Endodermal cell (in vitro differentiated cells): ENCODE data around the gene SHISAL2A. TPM values are rescaled to one million over a fixed set of nuclear protein-coding genes. Genes with fewer than 3 reads are reported as not detected.

Source experiments
- DNase-seq: peaks from one replicate; pipeline ENCODE4 v3.0.0-alpha.2; 2017
- H3K27ac ChIP-seq: 2 replicates; pipeline ENCODE4 v1.5.1; 2013; ENCODE audit warnings: mild to moderate bottlenecking, low read depth, low read length, moderate library complexity
- H3K27me3 ChIP-seq: 2 replicates; pipeline ENCODE4 v1.6.1; 2013; ENCODE audit warnings: mild to moderate bottlenecking, low read length, moderate library complexity; ENCODE audit not compliant: insufficient read depth, control insufficient read depth, poor library complexity, severe bottlenecking
- H3K36me3 ChIP-seq: 2 replicates; pipeline ENCODE4 v1.7.0; 2013; ENCODE audit warnings: mild to moderate bottlenecking, low read length, moderate library complexity; ENCODE audit not compliant: control insufficient read depth, insufficient read depth
- H3K4me1 ChIP-seq: one replicate; pipeline ENCODE4 v1.7.0; 2013; ENCODE audit warnings: low read length; ENCODE audit not compliant: control insufficient read depth, insufficient read depth
- H3K4me3 ChIP-seq: 2 replicates; pipeline ENCODE4 v1.5.1; 2013; ENCODE audit warnings: mild to moderate bottlenecking, low read length, moderate library complexity
- H3K9ac ChIP-seq: 2 replicates; pipeline ENCODE4 v1.6.1; 2013; ENCODE audit warnings: mild to moderate bottlenecking, low read length, moderate library complexity; ENCODE audit not compliant: poor library complexity, severe bottlenecking; ENCODE audit errors: extremely low read depth
- H3K9me3 ChIP-seq: 2 replicates; pipeline ENCODE4 v1.6.1; 2013; ENCODE audit warnings: mild to moderate bottlenecking, low read length, moderate library complexity; ENCODE audit not compliant: control insufficient read depth
- H3K27ac Mint-ChIP-seq: 2 replicates; pipeline ENCODE4 v1.8.0; 2020; ENCODE audit warnings: mixed read lengths
- H3K27me3 Mint-ChIP-seq: 2 replicates; pipeline ENCODE4 v1.8.0; 2021; ENCODE audit warnings: mild to moderate bottlenecking, mixed read lengths; ENCODE audit not compliant: insufficient read depth
- H3K36me3 Mint-ChIP-seq: 2 replicates; pipeline ENCODE4 v1.8.0; 2020; ENCODE audit warnings: low read depth, mixed read lengths
- H3K4me1 Mint-ChIP-seq: 2 replicates; pipeline ENCODE4 v1.8.0; 2020; ENCODE audit warnings: mixed read lengths
- H3K4me3 Mint-ChIP-seq: 2 replicates; pipeline ENCODE4 v1.8.0; 2020; ENCODE audit warnings: mild to moderate bottlenecking, moderate library complexity, mixed read lengths
- H3K9me3 Mint-ChIP-seq: 2 replicates; pipeline ENCODE4 v1.8.0; 2020; ENCODE audit warnings: mild to moderate bottlenecking, mixed read lengths
- WGBS, 2 experiments: methylation state at CpG; one replicate each; pipeline versions ENCODE4 v1.1.5 to v1.1.7; 2013; ENCODE audit warnings: missing lambda C conversion rate in 2 of 2, mixed read lengths in 1 of 2; ENCODE audit not compliant: insufficient coverage in 1 of 2, insufficient read length in 1 of 2; 5-methylcytosine and 5-hydroxymethylcytosine counted together
- total RNA-seq, 2 donors: library from RNA; stranded (reverse); fragmentation: NEBNext Ultra II Directional in 1 of 2; extraction: Animal tissue kit (Norgen Biotek cat#: 25700) in 1 of 2; gene quantifications; 2 replicates in 1 of 2; 3 replicates in 1 of 2; pipeline ENCODE4 v1.2.1, GENCODE V29; 2021
- TF ChIP-seq, protein P1 (sequence below): fragments of 200-600 bp; sonication (generic); conservative IDR thresholded peaks from 2 replicates; pipeline ENCODE4 v1.5.0; 2021; ENCODE audit warnings: antibody characterized with exemption, mild to moderate bottlenecking

Gene SHISAL2A
- total RNA-seq, 2 donors from 2014 or later, result 1.5 to 5.3 TPM

GRCh38 chr1:52668711-52669110 lies 35.7 kb downstream of the SHISAL2A start:
- peaks cover 10% of the 10 kb centered on the region for H3K4me1 ChIP-seq
- Mint-ChIP-seq H3K27ac (no peak overlapping the region), H3K4me1 (peaks cover 17% of the 10 kb centered on the region), H3K9me3 (no peaks in the 10 kb centered on the region), H3K27me3 (no peaks in the 10 kb centered on the region), H3K4me3 (no peak overlapping the region), H3K36me3 (no peaks in the 10 kb centered on the region)
- no peaks in the 10 kb centered on the region for H3K27me3 ChIP-seq
- no peak overlapping the region for H3K4me3 ChIP-seq
- H3K36me3 ChIP-seq, result no peaks in the 10 kb centered on the region
- WGBS, 2 experiments, result 80 to 95% methylated on average over 1 to 2 of the region's 2 CpGs
- TF ChIP-seq, protein P1, sequence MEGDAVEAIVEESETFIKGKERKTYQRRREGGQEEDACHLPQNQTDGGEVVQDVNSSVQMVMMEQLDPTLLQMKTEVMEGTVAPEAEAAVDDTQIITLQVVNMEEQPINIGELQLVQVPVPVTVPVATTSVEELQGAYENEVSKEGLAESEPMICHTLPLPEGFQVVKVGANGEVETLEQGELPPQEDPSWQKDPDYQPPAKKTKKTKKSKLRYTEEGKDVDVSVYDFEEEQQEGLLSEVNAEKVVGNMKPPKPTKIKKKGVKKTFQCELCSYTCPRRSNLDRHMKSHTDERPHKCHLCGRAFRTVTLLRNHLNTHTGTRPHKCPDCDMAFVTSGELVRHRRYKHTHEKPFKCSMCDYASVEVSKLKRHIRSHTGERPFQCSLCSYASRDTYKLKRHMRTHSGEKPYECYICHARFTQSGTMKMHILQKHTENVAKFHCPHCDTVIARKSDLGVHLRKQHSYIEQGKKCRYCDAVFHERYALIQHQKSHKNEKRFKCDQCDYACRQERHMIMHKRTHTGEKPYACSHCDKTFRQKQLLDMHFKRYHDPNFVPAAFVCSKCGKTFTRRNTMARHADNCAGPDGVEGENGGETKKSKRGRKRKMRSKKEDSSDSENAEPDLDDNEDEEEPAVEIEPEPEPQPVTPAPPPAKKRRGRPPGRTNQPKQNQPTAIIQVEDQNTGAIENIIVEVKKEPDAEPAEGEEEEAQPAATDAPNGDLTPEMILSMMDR, result no peak
- no peak for DNase-seq
- H3K9ac ChIP-seq, result no peak overlapping the region
- H3K27ac ChIP-seq, result no peak overlapping the region
- no peaks in the 10 kb centered on the region for H3K9me3 ChIP-seq

- Mint-ChIP-seq H3K4me1 (peaks cover 20% of the 10 kb centered on the region), H3K4me3 (no peak overlapping the region), H3K9me3 (no peaks in the 10 kb centered on the region), H3K27me3 (no peaks in the 10 kb centered on the region), H3K36me3 (no peaks in the 10 kb centered on the region), H3K27ac (no peak overlapping the region)
- 100% methylated on average over 1 of the region's 1 CpG for WGBS, 2 experiments
- no peak overlapping the region for H3K27ac ChIP-seq
- no peaks in the 10 kb centered on the region for H3K36me3 ChIP-seq
- H3K9me3 ChIP-seq, result no peaks in the 10 kb centered on the region
- peaks cover 10% of the 10 kb centered on the region for H3K4me1 ChIP-seq
- no peak for DNase-seq
- no peak overlapping the region for H3K4me3 ChIP-seq
- TF ChIP-seq, protein P1, result no peak
- H3K9ac ChIP-seq, result no peak overlapping the region
- no peaks in the 10 kb centered on the region for H3K27me3 ChIP-seq
These were observed 36.7 kb downstream of the SHISAL2A start for GRCh38 chr1:52669696-52670095.

DNA sequence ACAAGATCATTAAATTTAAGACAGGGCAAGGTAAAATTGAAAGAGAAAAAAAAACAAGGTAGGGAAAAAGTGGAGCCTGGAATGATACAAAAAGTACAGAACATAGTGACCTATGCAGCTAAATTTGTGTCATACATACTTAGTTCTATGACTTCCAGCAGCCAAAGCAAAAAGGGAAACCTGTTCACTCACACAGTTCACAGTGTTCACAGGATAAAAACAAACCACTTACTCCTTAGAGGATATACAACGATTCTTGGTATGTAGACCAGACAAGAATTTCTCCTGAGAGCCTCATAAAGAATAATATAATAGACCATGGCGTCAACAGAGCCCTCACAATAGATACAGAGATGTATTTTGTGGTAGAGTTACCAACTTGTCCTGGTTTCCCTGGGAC lies 37.6 kb downstream of the SHISAL2A start:
- Histone ChIP-seq H3K27me3 (no peaks in the 10 kb centered on the region), H3K4me3 (no peak overlapping the region), H3K4me1 (peaks cover 13% of the 10 kb centered on the region), H3K9ac (no peak overlapping the region), H3K27ac (no peak overlapping the region), H3K36me3 (no peaks in the 10 kb centered on the region), H3K9me3 (no peaks in the 10 kb centered on the region)
- Mint-ChIP-seq H3K27me3 (no peaks in the 10 kb centered on the region), H3K9me3 (no peaks in the 10 kb centered on the region), H3K36me3 (no peaks in the 10 kb centered on the region), H3K27ac (no peak overlapping the region), H3K4me3 (no peak overlapping the region), H3K4me1 (peaks cover 18% of the 10 kb centered on the region)
- no peak for DNase-seq
- WGBS, 2 experiments, result 100% methylated on average over 1 to 2 of the region's 2 CpGs
- TF ChIP-seq, protein P1, result no peak
